HL-60 (cell line): ENCODE measurements around the gene FAM200A.

Experiments used
- GABPA ChIP-seq: IDR thresholded peaks from 2 replicates; pipeline ENCODE4 v1.6.1; 2012; ENCODE audit warnings: low read depth
- POLR2AphosphoS5 ChIP-seq: IDR thresholded peaks from 2 replicates; pipeline ENCODE4 v1.6.1; 2012; ENCODE audit warnings: low read depth
- TF ChIP-seq, protein P1 (sequence below): IDR thresholded peaks from one replicate; pipeline ENCODE4 v1.5.1; 2011; ENCODE audit warnings: low read length, control low read depth, inconsistent platforms; ENCODE audit not compliant: insufficient read depth

DNA sequence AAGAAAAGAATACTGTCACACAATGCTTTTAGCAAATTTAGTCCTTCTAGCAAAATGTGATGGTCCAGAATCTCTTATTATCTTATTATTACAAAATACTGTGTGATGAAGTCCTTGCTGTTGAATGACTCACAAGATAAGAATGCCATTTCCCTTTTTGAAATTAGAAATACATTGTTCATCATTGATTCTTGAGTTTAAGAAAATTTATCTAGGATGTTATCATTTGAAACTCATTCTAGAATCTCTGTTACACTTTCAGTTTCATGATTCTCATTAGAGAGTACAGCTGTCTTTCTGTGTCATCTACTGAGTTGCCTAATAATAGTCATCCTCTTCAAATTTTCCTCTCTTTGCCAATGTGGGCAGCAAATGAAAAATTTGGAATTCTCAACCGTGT, 37.9 kb downstream of the FAM200A start:
- TF ChIP-seq, protein P1, sequence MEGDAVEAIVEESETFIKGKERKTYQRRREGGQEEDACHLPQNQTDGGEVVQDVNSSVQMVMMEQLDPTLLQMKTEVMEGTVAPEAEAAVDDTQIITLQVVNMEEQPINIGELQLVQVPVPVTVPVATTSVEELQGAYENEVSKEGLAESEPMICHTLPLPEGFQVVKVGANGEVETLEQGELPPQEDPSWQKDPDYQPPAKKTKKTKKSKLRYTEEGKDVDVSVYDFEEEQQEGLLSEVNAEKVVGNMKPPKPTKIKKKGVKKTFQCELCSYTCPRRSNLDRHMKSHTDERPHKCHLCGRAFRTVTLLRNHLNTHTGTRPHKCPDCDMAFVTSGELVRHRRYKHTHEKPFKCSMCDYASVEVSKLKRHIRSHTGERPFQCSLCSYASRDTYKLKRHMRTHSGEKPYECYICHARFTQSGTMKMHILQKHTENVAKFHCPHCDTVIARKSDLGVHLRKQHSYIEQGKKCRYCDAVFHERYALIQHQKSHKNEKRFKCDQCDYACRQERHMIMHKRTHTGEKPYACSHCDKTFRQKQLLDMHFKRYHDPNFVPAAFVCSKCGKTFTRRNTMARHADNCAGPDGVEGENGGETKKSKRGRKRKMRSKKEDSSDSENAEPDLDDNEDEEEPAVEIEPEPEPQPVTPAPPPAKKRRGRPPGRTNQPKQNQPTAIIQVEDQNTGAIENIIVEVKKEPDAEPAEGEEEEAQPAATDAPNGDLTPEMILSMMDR = no peak
- TF ChIP-seq POLR2AphosphoS5 = no peak
- no peak for TF ChIP-seq GABPA
